HG03095 (cell line): ENCODE results near the gene TLR8.

ENCODE experiments used
- ATAC-seq: cut with Tn5 transposase; IDR thresholded peaks from one replicate; pipeline ENCODE4 v1.9.1; 2021; ENCODE audit warnings: moderate library complexity; ENCODE audit not compliant: unreplicated experiment

Gene TLR8

GRCh38 chrX:12906046-12906761 is at the start of gene TLR8:
TSS of gene TLR8 (plus strand) at chrX:12906620. CDS start at chrX:12906707, 87 bp downstream.
- ATAC-seq = no peak

DNA sequence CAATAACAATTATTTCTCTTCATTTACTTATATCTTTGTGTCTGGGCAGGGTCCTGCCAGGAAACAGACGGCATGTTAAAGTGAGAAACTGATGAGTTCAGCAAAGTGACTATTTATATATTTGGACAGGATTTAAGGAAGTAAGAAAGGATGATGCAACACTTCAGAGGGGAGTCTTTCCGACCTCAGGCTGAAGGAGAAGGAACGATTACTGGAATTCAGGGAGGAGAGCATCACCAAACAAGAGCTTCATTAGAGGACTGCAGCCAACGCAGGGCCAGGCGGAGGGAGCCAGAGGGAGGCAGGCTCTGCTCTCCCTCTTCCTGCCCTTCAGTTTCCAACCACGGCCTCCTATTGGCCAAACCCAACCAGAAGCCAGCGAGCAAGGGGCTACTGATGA is 41.1 kb upstream of the TLR8 start:
- no peak for ATAC-seq

GRCh38 chrX:12866451-12867377 is 39.7 kb upstream of the TLR8 start, which contains the start of gene TLR7:
TSS of gene TLR7 (plus strand) at chrX:12867072. CDS start at chrX:12867579, 507 bp downstream.
- no peak for ATAC-seq

DNA sequence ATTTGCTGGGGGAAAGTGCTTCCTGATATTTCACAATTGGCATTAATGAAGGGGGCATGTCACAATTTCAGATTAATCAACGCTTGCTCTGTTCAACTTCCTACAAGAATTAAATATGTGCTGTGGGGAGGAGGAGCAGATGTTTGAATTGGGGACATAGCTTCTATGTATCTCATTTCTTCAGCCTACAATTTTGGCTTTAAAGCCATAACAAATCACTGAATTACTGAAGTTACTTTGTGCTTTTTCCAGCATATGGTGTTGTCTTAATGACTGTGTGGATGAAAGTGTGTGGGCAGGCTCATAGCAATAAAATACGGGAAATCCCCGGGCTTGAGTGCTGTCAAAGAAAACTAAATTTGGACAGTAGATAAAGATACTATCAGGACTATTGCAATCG is 38.7 kb upstream of the TLR8 start:
- peak; percentile 41 for ATAC-seq

GRCh38 chrX:12868747-12869146 is 37.7 kb upstream of the TLR8 start:
- ATAC-seq = peak; percentile 43

DNA sequence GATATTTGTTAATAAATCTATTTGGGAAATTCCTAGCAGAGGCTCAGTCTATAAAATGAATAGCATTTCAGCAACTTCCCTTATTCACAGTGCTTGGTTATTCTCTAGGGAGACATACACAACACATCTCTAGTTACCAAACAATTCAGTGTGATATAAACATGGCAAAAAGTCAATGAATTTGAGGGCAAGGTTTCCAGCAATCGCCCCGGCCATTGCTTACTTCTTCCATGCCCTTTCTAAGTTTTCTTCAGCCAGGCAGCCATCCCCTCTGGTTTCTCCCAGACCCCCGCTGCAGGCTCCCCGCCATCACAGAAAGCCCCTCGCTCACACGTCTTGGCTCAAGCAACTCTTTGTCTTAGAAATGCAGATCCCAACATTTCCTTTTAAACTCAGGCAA is 35.2 kb upstream of the TLR8 start:
- no peak for ATAC-seq

DNA sequence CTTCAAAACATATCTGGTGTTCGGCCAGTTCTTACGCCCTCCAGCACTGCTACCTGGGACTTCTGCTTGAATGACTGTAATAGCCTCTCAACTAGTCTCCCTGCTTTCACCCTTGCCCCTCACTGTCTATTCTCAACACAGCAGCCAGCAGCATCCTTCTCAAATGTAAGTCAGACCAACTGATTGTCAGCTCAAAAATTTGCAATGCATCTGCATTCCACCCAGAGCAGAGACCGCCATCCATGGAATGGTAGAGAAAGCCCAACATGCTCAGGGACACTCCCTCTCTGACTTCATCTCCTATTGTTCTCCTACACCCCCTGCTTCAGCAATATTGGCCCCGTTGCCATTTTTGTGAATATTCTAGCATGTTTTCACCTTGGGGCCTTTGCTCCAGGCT is 33.7 kb upstream of the TLR8 start:
- ATAC-seq = no peak

DNA sequence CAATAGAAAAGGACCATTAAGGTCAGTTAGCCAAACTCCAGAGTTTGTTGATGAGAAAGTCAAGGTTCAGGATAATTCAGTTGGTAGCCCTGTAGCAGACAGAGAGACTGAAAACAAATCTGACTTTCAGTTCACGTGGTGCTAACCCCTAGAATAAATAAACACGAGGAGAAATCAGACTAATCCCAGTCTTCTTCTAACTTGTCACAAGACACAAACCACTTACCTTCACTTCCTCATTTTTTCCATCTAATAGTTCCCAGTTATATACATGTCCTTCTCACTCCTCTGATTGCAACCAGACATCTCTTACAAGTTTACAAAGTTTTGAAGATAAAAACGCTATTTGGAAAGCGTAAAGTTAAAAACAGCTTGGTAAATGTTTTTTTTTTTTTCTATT is 31.8 kb upstream of the TLR8 start:
- no peak for ATAC-seq

DNA sequence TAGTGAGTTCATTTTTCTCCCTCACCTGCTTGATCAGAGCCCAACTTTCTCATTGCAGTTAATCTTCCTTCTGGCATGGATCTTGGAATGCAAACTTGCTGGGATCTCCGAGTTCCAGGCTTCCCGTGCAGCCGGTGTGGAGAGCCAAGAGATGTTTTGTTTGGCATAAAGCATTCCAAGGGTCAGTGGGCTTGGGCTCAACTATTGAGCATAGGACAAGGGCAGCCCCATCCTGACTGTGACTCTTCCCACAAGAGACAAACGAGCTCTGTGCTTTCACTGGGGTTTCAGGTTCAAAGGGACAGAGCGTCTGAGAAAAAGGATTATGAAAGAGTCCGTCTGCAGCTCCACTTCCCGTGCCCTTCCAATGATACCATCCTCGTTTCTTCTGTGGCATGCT is 29.0 kb upstream of the TLR8 start:
- no peak for ATAC-seq

DNA sequence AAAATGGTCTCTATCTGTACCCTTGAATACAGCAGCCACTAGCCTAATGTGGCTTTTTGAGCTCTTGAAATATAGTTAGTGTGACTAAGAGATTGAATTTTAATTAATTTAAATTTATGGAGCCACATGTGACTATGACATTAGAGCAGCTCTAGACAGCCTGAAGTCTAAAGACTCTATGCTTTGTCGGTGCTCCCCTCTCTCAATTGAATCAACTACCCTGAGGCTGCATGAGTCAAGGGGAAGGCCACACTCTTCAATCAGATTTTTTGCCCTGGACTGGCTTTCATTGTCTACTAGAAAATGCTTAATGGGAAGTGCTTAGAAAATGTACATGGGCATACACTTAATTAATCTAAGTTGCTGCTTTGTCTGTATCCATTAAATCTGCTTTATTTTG is 27.9 kb upstream of the TLR8 start:
- ATAC-seq = no peak

- ATAC-seq = no peak
Measured at GRCh38 chrX:12881914-12882313, 24.5 kb upstream of the TLR8 start.

- ATAC-seq = no peak
Measured at GRCh38 chrX:12885508-12885907, 20.9 kb upstream of the TLR8 start.

DNA sequence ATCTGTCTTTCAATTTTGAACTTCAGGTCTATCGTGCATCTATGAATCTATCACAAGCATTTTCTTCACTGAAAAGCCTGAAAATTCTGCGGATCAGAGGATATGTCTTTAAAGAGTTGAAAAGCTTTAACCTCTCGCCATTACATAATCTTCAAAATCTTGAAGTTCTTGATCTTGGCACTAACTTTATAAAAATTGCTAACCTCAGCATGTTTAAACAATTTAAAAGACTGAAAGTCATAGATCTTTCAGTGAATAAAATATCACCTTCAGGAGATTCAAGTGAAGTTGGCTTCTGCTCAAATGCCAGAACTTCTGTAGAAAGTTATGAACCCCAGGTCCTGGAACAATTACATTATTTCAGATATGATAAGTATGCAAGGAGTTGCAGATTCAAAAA is 19.9 kb upstream of the TLR8 start:
- ATAC-seq = no peak

GRCh38 chrX:12887141-12887540 is 19.3 kb upstream of the TLR8 start:
- no peak for ATAC-seq

- no peak for ATAC-seq
Measured at GRCh38 chrX:12887767-12888166, 18.7 kb upstream of the TLR8 start.

- ATAC-seq = peak; percentile 67
Measured at GRCh38 chrX:12890467-12890866, 16.0 kb upstream of the TLR8 start.

- no peak for ATAC-seq
Measured at GRCh38 chrX:12891171-12891570, 15.2 kb upstream of the TLR8 start.

DNA sequence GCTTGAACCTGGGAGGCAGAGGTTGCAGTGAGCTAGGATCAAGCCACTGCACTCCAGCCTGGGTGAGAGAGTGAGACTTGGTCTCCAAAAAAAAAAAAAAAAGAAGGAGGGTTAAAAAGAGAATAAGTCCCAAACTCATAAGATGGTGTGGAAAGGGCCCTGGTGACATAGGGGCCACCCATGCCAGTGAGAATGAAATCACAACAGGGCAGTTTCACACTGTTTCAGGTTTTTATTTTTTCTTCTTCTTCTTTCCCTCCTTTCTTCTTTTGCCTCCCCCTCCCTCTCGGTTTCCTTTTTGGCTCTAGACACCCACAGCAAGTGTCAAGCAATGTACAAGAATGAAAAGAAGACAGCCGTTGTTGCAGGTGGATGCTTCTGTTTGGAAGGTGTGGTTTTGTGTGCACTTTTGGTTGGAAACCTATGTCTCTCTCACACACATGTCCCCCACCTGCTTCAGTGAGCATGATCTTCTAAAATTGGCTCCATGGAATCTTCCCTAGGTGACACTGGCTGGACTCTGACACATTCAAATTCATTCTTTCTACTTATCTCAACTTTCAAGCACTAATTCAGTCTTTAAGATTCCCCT is 14.4 kb upstream of the TLR8 start:
- ATAC-seq = peak; percentile 57

DNA sequence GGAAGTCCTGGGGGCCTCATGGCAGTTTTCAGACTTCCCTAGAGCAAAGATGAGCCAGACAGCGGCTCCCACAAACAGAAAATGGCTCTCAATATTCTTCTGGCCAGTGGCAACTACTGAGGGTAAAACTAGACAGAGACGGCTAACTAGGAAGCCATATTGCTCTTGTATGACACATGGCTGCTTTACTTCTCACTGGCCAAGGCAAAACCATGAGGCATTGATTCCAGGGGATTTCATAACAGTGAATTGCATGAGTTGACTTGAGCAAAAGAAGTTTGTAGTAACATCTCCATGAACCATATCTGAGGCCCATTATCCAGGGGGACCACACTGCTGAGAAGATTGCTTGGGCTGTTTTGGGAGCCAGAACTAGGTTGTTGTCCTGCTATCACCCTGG is 13.7 kb upstream of the TLR8 start:
- ATAC-seq = no peak

GRCh38 chrX:12894074-12895030 is 12.1 kb upstream of the TLR8 start:
- ATAC-seq = no peak

DNA sequence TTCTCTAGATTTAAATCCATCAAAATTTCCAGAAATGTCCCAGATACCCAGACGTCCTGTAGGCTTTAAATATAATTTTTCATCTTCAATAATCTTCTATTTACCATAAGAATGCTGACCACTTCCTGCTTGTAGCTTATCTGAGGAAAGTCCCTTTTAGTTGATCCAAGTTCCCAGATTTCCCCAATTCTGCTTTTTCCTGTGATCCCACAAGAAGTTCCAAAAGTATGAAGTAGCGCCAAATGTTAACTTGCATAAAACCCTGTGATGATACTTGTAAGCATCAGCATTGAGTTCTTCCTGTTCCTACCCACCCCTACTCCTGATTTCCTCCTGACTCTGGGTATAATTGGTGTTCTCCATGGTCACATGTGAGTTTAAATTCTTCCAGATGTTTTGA is 10.6 kb upstream of the TLR8 start:
- no peak for ATAC-seq
